A549 treated with DMSO at 1 μM for 4 hours (cell line): ENCODE measurements around the gene NFIC. TPM values are rescaled to one million over a fixed set of nuclear protein-coding genes. Genes with fewer than 3 reads are reported as not detected.

ENCODE experiments used
- total RNA-seq: library from RNA; stranded (reverse); fragments of 200-300 nt; extraction: Qiagen RNA extraction; gene quantifications from 5 replicates; pipeline ENCODE4 v1.2.3, GENCODE V29; 2022; ENCODE audit warnings: low read depth

NFIC gene
- 33.9 to 51.5 TPM (median 40.4 TPM) in 5 replicates for total RNA-seq

DNA sequence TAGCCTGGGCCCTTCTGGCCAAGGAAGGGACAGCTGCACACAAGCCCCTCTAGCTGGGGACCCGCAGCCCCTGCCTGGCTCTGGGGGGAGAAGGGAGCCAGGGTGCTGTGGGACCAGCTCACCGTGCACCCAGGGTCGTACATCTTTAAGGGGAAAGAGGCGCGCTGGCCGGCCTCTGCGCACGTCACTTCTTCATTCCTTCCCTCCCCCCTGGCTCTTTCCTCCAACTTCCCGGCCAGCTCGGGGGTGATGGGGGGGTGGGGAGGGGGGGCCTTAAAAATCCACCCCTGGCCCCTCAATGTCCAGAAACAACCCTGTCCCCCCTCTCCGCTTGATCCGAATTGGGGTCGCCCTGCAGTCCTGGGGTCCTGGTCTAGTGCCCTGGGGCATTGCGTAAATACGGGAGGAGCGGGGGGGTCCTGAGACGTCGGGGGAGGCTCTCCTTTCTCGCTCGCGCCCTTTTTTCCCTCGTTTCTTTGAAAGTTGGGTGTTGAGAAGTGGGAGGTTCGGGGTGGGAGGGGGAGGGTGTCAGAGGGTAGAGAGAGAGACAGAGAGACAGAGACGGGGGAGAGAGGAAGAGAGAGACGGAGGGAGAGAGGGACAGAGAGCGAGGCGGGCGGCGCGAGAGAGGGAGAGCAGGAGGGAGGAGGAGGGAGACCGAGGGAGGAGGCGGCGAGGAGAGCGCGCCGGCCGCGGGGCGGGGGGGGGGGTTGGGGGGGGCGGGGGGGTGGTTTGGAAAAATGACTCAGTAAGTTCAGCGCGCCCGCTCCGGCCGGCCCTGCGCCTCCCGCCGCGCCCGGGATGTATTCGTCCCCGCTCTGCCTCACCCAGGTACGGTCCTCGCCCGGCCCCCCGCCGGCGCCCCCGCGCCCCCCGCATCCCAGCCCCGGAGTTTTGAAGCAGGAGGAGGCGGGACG is at the start of gene NFIC:
TSS of gene NFIC (plus strand) at position 748 of the 917 bp plus-strand sequence. CDS start at position 802, 54 bp downstream.

DNA sequence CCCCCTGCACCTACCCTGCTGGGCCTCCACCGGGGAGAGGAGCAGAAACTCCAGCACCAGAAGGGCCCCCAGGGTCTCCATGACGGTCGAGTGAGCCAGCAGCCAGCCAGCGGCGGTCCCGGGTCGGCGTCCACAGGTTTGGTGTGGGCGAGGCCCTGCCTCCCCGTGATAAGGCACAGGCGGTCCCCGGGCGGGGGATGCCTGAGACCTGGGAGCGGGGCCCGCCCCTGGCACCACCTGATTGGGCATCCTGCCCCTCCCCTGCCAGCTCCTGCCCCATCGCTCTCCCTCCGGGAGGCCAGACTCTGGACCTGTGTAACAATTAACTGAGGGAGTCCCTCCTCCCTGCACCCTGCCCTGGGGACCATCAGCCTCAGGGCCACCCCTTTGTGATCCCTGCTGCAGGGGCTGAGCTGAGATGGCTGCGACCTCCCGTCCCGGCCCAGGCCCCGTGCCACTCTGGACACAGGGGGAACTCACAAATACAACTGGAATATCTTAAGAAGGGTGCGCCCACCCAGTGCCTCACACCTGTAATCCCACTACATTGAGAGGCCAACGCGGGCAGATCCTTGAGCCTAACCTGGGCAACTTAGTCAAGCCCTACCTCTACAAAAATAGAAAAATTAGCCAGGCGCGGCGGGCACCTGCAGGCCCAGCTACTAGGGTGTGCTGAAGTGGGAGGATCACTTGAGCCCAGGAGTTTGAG is 114.2 kb downstream of the NFIC start, which contains the start of gene SMIM24:
TSS of gene SMIM24 (minus strand) at position 143 of the 709 bp plus-strand sequence. CDS start at position 81, 62 bp downstream.

DNA sequence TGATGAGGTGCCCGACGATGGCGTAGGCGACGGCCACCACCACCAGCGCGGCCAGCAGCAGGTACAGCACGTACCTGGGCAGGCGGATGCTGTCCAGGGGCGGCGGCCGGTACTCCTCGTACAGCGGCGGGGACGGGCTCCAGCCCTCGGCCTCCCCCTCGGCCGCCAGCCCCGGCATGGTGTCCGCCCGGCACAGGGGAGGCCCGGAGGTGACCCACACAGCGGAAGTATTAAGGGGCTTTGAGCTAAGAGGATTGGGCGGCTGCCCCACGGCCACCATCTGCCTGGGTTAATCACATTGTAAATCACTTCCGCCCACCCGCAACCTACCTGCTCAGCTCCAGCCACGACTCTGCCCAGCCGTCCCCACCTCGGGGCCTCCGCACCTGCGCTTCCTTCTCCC is 116.8 kb downstream of the NFIC start, which contains the start of gene SMIM44:
TSS of gene SMIM44 (minus strand) at position 216 of the 403 bp plus-strand sequence. CDS start at position 178, 38 bp downstream.

GRCh38 chr19:3500429-3501101 is 134.2 kb downstream of the NFIC start, which contains the start of gene DOHH:
Gene DOHH (minus strand): TSS chr19:3500674. CDS start chr19:3496814, 3,860 bp downstream.

GRCh38 chr19:3505598-3506383 is 139.4 kb downstream of the NFIC start, which contains the start of gene FZR1:
Gene FZR1 (plus strand): TSS chr19:3506311. CDS start chr19:3522990, 16,679 bp downstream.

Other genes starting within 250 kb of the NFIC start
- 0.08 to 0.11 TPM (median 0.09 TPM) in 4 of 5 replicates, not detected in the other for gene GNA15, start 230.6 kb upstream of the NFIC start, total RNA-seq
- gene S1PR4, start 187.8 kb upstream of the NFIC start, total RNA-seq = 0.11 to 0.20 TPM (median 0.17 TPM) in 4 of 5 replicates, not detected in the other
- 63.3 to 92.7 TPM (median 83.7 TPM) in 5 replicates for gene NCLN, start 180.7 kb upstream of the NFIC start, total RNA-seq
- gene CELF5, start 141.9 kb upstream of the NFIC start, total RNA-seq = 0.45 to 0.75 TPM (median 0.56 TPM) in 5 replicates
- 0.45 to 0.97 TPM (median 0.62 TPM) in 5 replicates for gene SMIM24, start 113.9 kb downstream of the NFIC start, total RNA-seq
- not detected in 5 replicates for gene SMIM44, start 116.9 kb downstream of the NFIC start, total RNA-seq
- 11.3 to 21.5 TPM (median 16.8 TPM) in 5 replicates for gene DOHH, start 134.1 kb downstream of the NFIC start, total RNA-seq
- gene FZR1, start 139.7 kb downstream of the NFIC start, total RNA-seq = 21.8 to 35.0 TPM (median 29.2 TPM) in 5 replicates
- 0.16 TPM in 1 of 5 replicates, not detected in the others for gene TEKTIP1, start 172.6 kb downstream of the NFIC start, total RNA-seq
- 137 to 186 TPM (median 169 TPM) in 5 replicates for gene MFSD12, start 191.0 kb downstream of the NFIC start, total RNA-seq
- gene HMG20B, start 206.4 kb downstream of the NFIC start, total RNA-seq = 42.1 to 71.9 TPM (median 58.4 TPM) in 5 replicates
- 0.19 to 0.33 TPM (median 0.25 TPM) in 5 replicates for gene GIPC3, start 218.9 kb downstream of the NFIC start, total RNA-seq
- 0.59 to 1.1 TPM (median 0.65 TPM) in 5 replicates for gene TBXA2R, start 240.3 kb downstream of the NFIC start, total RNA-seq